22Rv1 (cell line): ENCODE data around the gene TBCA.

Source experiments
- ZFX ChIP-seq: fragments of 450-650 bp; IDR thresholded peaks from 2 replicates; pipeline ENCODE4 v1.6.1; 2017; ENCODE audit warnings: antibody characterized with exemption, borderline replicate concordance
- TF ChIP-seq, protein P1 (sequence below): fragments of 450-650 bp; IDR thresholded peaks from 2 replicates; pipeline ENCODE4 v1.5.1; 2017; ENCODE audit warnings: mild to moderate bottlenecking

DNA sequence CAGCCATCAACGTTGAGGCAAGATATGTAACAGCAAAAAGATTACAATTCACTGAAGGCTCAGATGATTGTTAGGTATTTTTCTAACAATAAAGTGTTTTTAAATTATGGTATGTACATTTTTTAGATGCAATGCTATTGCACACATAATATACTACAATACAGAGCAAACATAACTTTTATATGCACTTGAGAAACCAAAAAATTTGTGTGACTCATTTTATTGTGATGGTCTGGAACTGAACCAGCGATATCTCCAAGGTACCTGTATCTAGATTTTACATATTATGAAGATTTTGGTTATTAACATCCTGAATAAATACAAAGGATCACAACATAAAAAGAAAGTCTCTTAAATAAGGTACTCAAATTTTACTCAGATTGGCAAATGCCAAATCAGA lies 41.3 kb downstream of the TBCA start:
- TF ChIP-seq, protein P1, sequence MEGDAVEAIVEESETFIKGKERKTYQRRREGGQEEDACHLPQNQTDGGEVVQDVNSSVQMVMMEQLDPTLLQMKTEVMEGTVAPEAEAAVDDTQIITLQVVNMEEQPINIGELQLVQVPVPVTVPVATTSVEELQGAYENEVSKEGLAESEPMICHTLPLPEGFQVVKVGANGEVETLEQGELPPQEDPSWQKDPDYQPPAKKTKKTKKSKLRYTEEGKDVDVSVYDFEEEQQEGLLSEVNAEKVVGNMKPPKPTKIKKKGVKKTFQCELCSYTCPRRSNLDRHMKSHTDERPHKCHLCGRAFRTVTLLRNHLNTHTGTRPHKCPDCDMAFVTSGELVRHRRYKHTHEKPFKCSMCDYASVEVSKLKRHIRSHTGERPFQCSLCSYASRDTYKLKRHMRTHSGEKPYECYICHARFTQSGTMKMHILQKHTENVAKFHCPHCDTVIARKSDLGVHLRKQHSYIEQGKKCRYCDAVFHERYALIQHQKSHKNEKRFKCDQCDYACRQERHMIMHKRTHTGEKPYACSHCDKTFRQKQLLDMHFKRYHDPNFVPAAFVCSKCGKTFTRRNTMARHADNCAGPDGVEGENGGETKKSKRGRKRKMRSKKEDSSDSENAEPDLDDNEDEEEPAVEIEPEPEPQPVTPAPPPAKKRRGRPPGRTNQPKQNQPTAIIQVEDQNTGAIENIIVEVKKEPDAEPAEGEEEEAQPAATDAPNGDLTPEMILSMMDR: no peak
- TF ChIP-seq ZFX: no peak
